Measurements from ENCODE around the gene MAST3. TPM values are rescaled to one million over a fixed set of nuclear protein-coding genes. Genes with fewer than 3 reads are reported as not detected.

MAST3 gene
- total RNA-seq, 1 experiment from 2014 or later: 11.5 TPM

DNA sequence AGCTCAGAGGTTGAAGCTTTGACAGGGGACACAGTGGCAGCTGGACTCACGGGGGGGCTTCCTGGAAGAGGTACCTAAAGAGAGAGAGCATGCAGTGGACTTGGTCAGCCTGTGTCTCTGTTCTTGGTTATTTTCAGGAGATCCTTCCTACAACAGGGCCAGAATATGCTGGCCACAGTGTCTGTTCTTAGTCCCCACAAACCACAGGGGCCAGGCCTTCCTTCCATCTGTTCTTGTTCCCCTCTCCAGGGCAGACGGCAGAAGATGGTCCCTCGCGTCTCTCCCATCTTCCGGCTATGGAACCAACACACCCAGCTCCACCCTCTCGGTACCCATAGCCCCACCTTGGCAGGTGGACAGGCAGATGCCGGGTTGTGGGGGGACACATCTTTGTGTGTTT is 24.8 kb downstream of the MAST3 start (continued):
- TF ChIP-seq IRF1 (CRISPR knock-in tag; IDR thresholded peaks at IDR 0.05): no peak
- no peak for TF ChIP-seq FOXJ3 (CRISPR knock-in tag; IDR thresholded peaks at IDR 0.05; ENCODE audit: borderline replicate concordance)
- TF ChIP-seq, protein P1, sequence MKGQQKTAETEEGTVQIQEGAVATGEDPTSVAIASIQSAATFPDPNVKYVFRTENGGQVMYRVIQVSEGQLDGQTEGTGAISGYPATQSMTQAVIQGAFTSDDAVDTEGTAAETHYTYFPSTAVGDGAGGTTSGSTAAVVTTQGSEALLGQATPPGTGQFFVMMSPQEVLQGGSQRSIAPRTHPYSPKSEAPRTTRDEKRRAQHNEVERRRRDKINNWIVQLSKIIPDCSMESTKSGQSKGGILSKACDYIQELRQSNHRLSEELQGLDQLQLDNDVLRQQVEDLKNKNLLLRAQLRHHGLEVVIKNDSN (CRISPR knock-in tag; IDR thresholded peaks at IDR 0.05): no peak
- TF ChIP-seq, protein P2, sequence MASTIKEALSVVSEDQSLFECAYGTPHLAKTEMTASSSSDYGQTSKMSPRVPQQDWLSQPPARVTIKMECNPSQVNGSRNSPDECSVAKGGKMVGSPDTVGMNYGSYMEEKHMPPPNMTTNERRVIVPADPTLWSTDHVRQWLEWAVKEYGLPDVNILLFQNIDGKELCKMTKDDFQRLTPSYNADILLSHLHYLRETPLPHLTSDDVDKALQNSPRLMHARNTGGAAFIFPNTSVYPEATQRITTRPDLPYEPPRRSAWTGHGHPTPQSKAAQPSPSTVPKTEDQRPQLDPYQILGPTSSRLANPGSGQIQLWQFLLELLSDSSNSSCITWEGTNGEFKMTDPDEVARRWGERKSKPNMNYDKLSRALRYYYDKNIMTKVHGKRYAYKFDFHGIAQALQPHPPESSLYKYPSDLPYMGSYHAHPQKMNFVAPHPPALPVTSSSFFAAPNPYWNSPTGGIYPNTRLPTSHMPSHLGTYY (CRISPR knock-in tag; IDR thresholded peaks at IDR 0.05): no peak
- no peak for TF ChIP-seq MYBL2 (CRISPR knock-in tag; IDR thresholded peaks at IDR 0.05)
- TF ChIP-seq ESRRA (CRISPR knock-in tag; IDR thresholded peaks at IDR 0.05; ENCODE audit: borderline replicate concordance): no peak
- TF ChIP-seq, protein P3, sequence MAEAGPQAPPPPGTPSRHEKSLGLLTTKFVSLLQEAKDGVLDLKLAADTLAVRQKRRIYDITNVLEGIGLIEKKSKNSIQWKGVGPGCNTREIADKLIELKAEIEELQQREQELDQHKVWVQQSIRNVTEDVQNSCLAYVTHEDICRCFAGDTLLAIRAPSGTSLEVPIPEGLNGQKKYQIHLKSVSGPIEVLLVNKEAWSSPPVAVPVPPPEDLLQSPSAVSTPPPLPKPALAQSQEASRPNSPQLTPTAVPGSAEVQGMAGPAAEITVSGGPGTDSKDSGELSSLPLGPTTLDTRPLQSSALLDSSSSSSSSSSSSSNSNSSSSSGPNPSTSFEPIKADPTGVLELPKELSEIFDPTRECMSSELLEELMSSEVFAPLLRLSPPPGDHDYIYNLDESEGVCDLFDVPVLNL (CRISPR knock-in tag; IDR thresholded peaks at IDR 0.05; ENCODE audit: borderline replicate concordance, low read depth): no peak

DNA sequence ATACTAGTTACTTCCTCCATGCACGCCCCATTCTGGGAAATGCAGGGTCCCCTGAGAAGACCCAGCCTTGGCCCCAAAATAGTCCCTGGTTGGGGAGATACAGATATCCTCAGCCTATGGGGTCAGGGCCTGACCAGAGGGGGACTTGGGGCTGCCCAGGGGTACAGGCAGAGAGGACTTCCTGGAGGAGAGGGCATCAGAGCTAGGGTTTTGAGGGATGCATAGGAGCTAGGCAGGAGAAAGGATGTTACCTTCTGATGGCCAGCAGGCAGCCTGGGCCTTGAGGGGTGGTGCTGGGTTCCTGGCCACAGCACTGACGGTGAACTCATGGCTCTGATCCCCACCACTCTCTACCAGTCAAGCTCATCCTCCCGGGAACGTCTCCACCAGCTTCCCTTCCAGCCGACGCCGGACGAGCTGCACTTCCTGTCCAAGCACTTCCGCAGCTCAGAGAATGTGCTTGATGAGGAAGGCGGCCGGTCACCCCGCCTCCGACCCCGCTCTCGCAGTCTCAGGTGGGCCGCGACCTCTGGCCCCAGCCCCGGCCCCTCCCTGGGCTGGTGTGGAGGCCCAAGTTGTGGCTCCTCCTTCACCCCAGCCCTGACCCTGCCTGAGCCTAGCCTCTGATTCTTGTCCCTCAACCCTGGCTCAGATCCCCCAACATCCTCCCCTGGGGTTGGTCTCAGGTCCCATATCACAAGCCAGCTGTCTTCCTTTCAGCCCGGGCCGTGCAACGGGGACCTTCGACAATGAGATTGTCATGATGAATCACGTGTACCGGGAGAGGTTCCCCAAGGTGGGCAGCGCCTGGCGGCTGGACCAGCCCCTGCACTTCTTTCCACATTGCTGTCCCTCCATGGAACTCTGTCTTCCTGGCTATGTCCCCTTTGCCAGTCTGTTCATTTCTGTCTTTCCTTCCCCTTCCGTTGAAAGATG is 25.6 kb downstream of the MAST3 start:
- H3K9me3 Mint-ChIP-seq: no peaks in the 10 kb centered on the region
- no peak overlapping the region for H3K4me3 Mint-ChIP-seq
- peaks cover 10% of the 10 kb centered on the region for H3K36me3 Mint-ChIP-seq
- ChIA-PET POLR2A (no interaction called here), CTCF (interaction anchor here (2.8 kb wide), 1 partner anchor 10 kb away, joined by 12 read pairs; no protein-coding TSS in a partner anchor)
- H3K27me3 Mint-ChIP-seq (ENCODE audit: low read depth): peaks cover 8% of the 10 kb centered on the region
- ATAC-seq (no peak), DNase-seq (ENCODE audit: low spot score) (no peak)
- no peak overlapping the region for H3K27ac Mint-ChIP-seq
- TF ChIP-seq ESRRA (CRISPR knock-in tag; IDR thresholded peaks at IDR 0.05; ENCODE audit: borderline replicate concordance): no peak
- H3K4me1 Mint-ChIP-seq: peaks cover 20% of the 10 kb centered on the region

- ChIA-PET CTCF (interaction anchor here (2.8 kb wide), 1 partner anchor 11 kb away, joined by 12 read pairs; no protein-coding TSS in a partner anchor), POLR2A (no interaction called here)
- H3K27ac Mint-ChIP-seq: no peak overlapping the region
- ATAC-seq (no peak), DNase-seq (ENCODE audit: low spot score) (no peak)
- H3K4me3 Mint-ChIP-seq: no peak overlapping the region
- peaks cover 13% of the 10 kb centered on the region for H3K36me3 Mint-ChIP-seq
- peaks cover 15% of the 10 kb centered on the region for H3K4me1 Mint-ChIP-seq
- no peaks in the 10 kb centered on the region for H3K9me3 Mint-ChIP-seq
- peaks cover 2% of the 10 kb centered on the region for H3K27me3 Mint-ChIP-seq (ENCODE audit: low read depth)
- TF ChIP-seq RORB (CRISPR knock-in tag; IDR thresholded peaks at IDR 0.05): no peak
- TF ChIP-seq, protein P4, sequence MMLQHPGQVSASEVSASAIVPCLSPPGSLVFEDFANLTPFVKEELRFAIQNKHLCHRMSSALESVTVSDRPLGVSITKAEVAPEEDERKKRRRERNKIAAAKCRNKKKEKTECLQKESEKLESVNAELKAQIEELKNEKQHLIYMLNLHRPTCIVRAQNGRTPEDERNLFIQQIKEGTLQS (CRISPR knock-in tag; conservative IDR thresholded peaks at IDR 0.05): no peak
- no peak for TF ChIP-seq GABPB1 (CRISPR knock-in tag; IDR thresholded peaks at IDR 0.05)
- TF ChIP-seq SP1 (CRISPR knock-in tag; conservative IDR thresholded peaks at IDR 0.05): no peak
- TF ChIP-seq SOX15 (CRISPR knock-in tag; IDR thresholded peaks at IDR 0.05): no peak
- TF ChIP-seq TP53 (CRISPR knock-in tag; IDR thresholded peaks at IDR 0.05): no peak
- TF ChIP-seq IRF2 (CRISPR knock-in tag; IDR thresholded peaks at IDR 0.05; ENCODE audit: borderline replicate concordance, low read depth): no peak
- no peak for TF ChIP-seq ZNF281 (CRISPR knock-in tag; IDR thresholded peaks at IDR 0.05)
- TF ChIP-seq, protein P1 (CRISPR knock-in tag; IDR thresholded peaks at IDR 0.05): no peak
- TF ChIP-seq, protein P5, sequence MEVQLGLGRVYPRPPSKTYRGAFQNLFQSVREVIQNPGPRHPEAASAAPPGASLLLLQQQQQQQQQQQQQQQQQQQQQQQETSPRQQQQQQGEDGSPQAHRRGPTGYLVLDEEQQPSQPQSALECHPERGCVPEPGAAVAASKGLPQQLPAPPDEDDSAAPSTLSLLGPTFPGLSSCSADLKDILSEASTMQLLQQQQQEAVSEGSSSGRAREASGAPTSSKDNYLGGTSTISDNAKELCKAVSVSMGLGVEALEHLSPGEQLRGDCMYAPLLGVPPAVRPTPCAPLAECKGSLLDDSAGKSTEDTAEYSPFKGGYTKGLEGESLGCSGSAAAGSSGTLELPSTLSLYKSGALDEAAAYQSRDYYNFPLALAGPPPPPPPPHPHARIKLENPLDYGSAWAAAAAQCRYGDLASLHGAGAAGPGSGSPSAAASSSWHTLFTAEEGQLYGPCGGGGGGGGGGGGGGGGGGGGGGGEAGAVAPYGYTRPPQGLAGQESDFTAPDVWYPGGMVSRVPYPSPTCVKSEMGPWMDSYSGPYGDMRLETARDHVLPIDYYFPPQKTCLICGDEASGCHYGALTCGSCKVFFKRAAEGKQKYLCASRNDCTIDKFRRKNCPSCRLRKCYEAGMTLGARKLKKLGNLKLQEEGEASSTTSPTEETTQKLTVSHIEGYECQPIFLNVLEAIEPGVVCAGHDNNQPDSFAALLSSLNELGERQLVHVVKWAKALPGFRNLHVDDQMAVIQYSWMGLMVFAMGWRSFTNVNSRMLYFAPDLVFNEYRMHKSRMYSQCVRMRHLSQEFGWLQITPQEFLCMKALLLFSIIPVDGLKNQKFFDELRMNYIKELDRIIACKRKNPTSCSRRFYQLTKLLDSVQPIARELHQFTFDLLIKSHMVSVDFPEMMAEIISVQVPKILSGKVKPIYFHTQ (CRISPR knock-in tag; IDR thresholded peaks at IDR 0.05): no peak
- TF ChIP-seq, protein P6, sequence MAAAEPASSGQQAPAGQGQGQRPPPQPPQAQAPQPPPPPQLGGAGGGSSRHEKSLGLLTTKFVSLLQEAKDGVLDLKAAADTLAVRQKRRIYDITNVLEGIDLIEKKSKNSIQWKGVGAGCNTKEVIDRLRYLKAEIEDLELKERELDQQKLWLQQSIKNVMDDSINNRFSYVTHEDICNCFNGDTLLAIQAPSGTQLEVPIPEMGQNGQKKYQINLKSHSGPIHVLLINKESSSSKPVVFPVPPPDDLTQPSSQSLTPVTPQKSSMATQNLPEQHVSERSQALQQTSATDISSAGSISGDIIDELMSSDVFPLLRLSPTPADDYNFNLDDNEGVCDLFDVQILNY (CRISPR knock-in tag; IDR thresholded peaks at IDR 0.05): no peak
- TF ChIP-seq GRHL2 (CRISPR knock-in tag; IDR thresholded peaks at IDR 0.05; ENCODE audit: insufficient replicate concordance, severe bottlenecking): no peak
- TF ChIP-seq ZNF121 (CRISPR knock-in tag; IDR thresholded peaks at IDR 0.05): no peak
Measured at GRCh38 chr19:18123819-18124218, 26.2 kb downstream of the MAST3 start.

All from WTC11 (cell line).